HG03342 (cell line): Measurements from ENCODE around the gene GALC.
"Not testable (repeated sequence)": the region's sequence is repeated elsewhere in the genome, so short reads cannot be mapped to it uniquely, and the experiment has no call there.

ENCODE experiments used
- ATAC-seq: cut with Tn5 transposase; IDR thresholded peaks from one replicate; pipeline ENCODE4 v1.9.1; 2021; ENCODE audit warnings: mild to moderate bottlenecking, moderate library complexity; ENCODE audit not compliant: unreplicated experiment

Gene GALC

DNA sequence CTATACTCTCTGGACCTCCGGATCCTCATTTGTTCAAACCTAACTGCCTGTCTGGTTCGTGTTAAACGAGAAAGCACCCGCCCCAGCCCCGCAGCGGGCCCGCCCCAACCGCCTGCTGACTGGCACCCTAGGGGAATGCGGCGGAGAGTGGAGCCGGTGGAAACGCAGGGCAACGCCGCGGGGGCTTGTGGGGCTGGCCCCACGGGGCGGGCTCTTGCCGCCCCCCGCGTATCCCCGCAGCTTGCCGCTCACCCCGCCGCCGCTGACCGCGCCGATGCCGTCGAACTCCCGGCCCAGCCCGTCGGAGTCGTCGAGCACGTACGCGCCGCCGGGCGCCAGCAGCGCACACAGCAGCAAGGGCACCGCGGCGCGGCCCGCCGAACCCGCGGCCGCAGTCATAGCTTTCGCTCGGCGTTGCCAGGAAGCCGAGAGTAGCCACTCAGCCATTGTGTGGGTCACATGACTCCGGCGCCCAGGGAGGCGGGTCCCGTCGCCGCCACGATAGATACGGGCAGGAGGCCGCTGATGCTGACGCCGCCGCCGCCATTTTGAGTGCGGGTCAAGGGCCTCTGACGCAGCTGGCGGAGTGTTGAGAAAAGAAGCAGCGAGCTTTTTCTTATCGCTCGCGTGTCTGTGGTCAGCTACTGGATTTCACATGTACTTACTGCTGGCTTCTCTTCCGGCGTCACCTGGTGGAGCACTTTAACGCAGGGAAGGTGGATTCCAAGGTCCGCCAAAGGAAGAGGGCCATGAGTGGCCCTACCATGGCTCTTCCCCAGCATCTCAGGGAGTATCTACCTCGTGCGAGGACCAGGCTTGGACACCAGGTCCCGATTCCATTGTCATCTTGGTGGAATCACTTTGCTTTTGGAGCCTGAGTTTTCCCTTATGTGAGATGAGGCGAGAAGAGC, at the start of gene GALC:
Gene GALC (minus strand): TSS at position 465 of the 911 bp plus-strand sequence. CDS start 18 bp downstream, at position 447.
- peak; percentile 82 for ATAC-seq

DNA sequence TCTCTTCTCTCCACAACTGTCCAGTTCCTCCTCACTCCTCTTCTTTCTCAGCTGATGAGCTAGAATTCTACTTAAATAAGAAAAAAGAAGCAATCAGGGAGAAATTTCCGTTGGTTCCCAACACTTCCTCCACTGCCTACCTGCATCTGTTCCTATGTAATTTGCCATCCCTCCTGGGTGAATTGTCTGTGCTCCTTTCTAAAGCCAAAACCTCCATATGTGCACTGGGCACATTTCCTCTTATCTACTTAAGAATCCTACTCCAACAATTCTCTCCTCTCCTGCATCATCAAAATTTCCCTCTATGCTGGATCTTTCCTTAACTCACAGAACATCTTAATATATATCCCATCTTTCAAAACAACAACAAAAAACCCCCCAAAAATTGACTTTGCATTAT, 47.2 kb upstream of the GALC start:
- no peak for ATAC-seq

DNA sequence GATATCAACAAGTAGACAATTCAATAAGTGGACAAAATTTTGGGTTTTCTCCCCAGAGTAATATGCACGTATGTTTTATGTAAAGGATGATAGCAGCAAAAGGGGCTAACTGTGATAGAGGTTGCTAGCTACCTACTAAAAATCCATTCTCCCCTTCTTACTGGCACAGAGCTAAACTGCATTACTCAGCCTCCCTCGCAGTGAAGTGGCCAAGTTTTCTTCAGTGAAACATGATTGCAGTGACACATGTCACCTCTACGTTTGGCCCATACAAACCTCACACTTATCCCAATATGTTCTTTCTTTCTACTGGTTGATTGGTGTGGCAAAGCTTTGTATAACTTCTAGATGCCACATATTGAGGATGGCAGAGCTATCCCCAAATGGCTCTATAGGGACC, 46.2 kb upstream of the GALC start:
- no peak for ATAC-seq

DNA sequence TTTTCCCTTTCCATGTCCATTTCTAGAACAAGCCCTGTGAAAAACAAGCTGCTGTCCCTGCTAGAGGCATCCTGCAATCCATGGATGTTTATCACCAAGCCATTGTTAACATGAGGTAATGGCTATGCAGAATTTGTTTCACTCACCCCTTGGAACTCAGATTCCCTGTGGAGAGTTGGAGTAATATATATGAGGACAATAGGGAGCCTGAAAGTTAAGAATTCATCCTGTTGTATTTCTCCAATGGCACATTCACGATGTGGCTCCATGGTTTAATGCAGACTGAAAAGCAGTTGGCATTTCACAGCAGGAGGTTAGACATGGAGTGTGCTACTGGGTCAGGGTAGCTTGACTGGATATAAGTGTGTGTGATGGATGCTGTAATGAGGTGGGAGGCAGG, 44.3 kb upstream of the GALC start:
- no peak for ATAC-seq

DNA sequence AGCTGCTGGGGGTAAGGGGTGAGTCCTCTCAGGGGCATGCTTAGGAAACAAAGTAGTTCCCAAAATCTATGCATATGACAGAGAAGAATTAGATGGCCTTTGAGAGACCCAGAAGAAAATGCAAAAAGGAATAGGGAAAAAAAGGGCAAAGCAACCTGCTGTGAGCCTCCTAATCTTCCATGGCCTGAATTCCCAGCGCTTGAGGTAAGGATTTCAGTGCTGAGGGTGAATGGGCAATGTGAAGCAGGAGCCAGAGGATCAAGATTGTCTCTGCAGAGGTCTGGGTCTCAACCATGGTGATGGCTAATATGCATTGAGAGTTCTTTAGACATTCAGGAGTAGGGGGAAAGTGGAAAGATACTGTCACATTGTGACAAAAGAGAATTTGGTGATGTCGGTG, 43.4 kb upstream of the GALC start:
- no peak for ATAC-seq

DNA sequence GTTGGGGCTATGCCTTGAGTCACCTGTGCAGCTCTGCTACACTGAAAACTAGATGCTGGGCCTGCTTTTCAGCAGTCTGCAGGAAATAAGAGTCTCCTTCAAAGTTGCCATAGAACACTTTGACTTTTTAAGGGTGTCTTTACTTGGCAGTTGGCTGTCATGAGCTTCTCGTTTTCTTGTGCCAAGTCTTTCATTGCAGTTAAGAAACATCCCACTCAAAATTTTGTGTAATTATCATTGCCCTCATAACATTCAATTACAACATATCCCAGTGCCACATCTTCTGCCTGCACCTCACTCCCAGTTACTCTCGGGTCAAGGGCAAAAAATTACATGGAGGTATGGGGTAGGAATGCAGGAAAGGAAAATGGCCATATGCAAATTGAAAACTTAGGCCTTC, 41.1 kb upstream of the GALC start:
- ATAC-seq = no peak

DNA sequence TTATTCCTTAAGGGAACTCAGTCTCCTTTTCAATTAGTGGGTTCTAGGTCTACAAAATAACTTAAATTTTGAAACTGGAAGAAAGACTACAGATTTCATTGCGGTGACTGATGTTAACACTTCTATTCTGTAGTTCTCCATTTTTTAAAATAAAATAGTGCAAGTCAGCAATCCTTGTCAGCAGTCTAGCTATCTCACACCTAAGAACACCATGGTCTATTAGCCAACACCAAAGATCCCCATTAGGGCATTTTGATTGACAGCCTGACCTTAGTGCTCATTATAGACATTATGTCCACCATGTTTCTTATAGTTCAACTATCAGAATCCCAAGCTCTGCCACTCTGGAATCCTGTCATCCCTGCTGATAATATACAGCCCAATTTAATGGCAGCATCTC, 39.4 kb upstream of the GALC start:
- ATAC-seq = no peak

DNA sequence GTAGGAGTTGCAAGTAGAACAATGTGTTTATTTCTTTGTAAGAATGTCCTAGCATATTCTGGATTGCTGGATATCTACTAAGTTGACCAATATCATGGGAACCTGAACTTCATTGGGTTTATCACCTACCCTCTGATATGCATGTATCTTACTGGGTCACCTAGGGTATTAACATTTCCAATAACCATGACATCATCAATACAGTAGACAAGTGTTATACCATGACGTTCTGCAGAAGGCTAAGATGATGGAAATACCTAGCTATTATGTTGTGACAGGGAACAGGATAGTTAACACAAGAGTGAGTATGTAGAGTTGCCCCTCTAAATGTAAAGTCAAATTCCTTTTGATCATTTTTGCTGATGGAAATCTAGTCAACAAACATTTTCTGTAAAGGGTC, 37.9 kb upstream of the GALC start:
- no peak for ATAC-seq

DNA sequence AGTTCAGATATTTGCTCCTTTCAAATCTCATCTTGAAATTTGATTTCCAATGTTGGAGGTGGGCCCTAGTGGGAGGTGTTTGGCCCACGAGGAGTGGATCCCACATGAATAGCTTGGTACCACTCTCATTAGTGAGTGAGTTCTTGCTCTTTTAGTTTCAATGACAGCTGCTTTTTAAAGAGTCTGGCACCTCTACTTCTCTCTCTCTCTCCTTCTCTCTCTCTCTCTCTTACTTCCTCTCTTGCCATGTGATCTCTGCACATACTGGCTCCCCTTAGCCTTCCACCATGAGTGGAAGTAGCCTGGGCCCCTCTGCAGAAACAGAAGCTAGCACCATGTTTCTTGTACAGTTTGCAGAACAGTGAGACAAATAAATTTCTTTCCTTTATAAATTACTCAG, 37.1 kb upstream of the GALC start:
- no peak for ATAC-seq

DNA sequence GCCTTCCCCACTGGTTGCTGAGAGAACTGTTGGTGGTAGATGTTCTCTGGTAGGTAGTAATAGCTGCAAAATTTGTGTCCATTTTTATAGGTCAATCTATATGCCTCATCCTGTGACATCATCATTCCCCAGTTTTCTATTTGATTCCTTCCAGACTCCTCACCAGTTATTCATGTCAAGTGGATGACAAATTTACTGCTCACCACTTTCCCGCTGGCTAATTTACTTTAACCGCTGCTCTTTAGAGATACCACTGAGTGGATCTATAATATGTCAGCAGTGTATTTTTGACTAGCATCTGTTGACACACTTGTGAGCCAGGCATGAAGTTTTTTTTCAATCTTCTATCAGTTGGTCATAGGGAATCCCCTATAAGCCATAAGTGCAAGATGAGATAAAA, 36.5 kb upstream of the GALC start:
- ATAC-seq = no peak

DNA sequence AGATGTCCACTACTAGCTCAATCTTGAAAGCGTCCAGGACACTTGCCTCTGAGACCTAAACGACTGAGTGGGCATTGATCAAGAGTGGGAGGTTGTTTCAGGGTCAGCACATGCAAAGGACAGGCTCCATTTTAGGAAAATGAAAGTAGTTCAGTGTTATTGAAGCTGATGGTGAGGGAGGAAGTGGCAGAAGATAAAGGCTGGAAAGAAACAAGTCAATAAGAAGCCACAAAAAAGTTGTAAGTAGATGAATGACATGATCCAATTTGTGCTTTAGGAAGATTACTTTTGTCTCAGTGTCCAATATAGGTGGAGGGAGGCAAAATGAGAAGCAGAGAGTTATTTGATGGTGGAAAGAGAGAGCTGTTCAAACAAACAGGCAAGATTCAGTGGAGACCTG, 33.9 kb upstream of the GALC start:
- no peak for ATAC-seq

DNA sequence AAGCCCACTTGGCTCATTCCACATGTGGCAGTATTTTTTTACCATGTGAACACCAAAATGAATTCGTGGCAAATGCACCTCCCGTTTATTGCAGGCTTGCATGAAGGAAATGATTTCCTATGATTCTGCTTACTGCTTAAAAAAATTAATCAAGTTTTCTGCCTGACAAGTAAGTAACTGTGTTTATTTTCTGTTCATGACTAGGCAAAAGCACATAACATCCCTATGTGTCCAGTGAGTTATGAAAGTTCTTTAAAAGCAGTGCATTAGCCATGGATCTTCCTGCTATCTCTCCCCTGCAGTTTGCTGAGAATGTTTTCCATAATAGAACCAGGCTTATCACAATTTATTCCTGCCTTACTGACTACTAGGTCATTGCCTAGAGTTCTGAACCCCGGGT, 32.3 kb upstream of the GALC start:
- no peak for ATAC-seq

DNA sequence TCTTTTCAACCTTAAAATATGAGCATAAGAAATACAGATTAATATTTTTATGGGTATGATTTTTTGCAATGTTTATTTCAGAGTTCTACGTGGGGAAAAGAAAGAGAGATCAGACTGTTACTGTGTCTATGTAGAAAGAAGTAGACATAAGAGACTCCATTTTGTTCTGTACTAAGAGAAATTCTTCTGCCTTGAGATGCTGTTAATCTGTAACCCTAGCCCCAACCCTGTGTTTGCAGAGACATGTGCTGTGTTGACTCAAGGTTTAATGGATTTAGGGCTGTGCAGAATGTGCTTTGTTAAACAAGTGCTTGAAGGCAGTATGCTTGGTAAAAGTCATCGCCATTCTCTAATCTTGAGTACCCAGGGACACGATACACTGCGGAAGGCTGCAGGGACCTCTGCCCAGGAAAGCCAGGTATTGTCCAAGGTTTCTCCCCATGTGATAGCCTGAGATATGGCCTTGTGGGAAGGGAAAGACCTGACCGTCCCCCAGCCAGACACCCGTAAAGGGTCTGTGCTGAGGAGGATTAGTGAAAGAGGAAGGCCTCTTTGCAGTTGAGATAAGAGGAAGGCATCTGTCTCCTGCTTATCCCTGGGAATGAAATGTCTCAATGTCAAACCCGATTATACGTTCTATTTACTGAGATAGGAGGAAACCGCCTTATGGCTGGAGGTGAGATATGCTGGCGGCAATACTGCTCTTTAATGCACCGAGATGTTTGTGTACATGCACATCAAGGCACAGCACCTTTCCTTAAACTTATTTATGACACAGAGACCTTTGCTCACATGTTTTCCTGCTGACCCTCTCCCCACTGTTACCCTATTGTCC, 31.5 kb upstream of the GALC start:
- ATAC-seq = not testable (repeated sequence)

DNA sequence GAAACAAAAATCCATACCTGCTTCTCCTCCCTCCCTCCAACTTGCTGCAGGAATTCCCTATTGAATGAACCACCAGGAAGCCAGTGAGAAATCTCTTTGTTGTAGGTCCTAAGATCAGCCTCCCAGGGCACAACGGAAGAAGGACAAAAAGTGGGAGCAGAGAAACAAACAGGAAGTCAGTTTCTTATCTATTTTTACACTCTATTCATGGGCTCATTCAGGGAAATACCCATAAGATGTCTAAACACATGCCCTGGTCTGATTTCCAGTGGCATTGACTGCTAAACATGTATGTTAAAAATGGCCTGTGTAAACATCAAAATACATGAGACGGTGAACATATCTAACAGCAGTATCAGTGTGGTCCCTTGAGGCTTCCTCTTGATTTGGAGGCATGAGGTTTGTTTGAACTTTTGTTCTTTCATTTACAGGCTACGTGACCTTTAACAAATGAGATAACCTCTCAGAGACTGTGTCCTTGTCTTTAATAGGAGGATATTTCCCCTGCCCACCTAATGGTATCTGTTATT, 30.7 kb upstream of the GALC start:
- no peak for ATAC-seq

DNA sequence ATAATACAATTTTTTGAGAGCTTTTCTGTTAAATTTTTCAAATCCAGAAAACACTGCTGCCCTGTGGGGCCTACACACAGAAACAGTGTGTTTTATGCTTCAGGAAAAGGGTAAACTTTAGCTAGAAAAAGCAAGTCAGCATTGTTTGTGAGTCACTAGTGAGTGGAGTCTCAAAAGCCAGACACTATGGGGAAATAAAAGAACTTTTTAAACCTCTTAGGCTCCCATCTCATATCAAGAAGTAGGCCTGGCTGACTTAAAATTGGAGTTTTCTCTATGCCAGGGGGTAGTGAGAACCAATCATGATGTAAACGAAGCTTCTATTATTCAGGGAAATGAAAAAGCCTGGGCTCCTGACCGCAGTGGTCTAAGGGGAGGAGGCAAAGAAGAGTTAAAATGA, 24.6 kb upstream of the GALC start:
- ATAC-seq = no peak

DNA sequence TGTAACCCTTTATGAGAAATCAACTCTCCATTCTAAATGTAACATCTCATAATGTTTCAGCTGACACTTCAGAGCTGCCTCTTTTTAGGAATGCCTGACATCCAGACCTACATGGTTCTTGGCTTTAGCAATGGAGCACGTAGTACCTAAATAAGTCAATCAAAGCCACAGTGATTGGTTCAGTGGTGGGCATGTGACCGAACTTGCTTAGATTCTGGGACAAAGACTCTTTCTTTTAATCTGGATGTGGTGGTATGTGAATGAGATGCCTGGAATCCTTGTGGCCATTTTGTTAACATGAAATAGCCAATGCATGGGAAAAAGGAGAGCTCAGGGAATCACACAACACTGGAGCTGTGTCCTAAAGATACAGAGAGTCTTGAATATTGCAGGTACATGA, 23.8 kb upstream of the GALC start:
- ATAC-seq = no peak

DNA sequence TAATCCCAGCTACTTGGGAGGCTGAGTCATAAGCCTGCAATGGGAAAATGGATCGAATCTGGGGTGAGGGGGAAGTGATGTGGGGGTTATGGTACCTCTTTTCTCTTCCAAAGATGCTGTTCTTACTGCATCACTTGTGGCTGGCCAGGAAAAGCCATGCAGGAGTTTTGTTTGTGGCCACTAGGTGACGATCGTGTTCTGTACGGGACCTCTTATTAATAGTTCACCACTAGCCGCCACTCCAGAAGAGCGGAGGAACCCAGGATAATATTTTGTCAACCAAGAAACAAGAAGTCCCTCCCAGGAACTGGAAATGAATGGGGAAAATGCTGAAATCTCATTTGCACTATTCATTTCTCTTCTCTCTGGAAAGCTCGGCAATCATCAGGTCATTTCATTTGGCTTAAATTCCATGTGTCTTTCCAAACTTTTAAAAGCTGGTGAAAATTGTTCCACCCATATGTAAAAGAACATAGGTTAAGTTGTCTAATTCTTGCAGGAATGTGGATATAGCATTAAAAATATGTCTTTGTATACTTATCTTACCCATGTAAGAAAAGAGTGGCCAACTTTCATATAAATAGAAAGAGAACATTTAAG, 20.9 kb upstream of the GALC start:
- ATAC-seq = peak; percentile 96

DNA sequence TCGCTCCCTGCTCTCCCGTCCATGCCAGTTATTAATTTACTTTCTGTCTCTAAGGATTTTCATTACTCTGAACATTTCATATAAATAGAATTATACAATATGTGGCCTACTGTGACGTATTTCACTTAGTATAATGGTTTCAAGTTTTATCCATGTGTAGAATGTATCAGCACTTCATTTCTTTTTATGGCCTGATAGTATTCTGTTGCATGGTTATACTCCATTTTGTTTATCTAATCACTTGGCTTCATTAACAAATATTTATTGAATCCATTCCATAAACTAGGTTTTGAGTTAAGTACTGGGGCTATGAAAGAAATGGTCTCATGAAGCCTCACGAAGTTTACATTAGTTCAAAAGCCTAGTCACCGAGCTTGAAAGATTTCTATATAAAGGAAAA, 19.5 kb upstream of the GALC start:
- no peak for ATAC-seq

DNA sequence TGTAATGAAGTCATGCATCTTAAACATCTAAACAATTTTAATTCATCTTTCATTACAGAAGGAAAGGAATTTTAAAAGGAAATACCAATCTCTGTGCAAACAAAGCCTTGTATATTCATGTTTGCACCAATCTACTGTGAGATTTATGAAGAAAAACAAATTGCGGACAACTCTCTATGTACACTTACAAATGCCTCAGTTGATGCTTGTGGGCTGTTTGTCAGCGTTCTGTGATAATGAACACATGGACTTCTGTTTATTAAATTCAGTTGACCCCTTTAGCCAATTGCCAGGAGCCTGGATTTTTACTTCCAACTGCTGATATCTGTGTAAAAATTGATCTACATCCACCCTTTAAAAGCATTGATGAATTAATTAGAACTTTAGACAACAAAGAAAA, 17.3 kb upstream of the GALC start:
- ATAC-seq = no peak

DNA sequence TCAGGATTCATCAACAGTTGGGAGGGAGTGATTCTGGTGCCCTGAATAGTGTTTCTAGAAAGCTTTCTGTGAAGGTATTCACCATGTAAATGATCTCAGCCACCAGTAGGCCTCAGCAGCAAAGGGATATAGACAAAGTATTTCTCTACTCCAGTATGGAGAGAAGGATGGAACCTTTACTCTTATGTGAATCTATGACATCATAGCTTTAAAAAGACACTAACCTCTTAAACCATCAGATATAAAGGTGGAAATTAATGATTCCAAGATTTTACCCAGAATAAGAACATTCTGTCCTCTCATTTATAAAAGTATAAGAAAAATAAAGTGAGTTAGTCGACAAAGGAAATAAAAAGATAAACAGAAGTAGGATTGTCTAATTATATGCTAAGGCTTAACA, 16.5 kb upstream of the GALC start:
- no peak for ATAC-seq

DNA sequence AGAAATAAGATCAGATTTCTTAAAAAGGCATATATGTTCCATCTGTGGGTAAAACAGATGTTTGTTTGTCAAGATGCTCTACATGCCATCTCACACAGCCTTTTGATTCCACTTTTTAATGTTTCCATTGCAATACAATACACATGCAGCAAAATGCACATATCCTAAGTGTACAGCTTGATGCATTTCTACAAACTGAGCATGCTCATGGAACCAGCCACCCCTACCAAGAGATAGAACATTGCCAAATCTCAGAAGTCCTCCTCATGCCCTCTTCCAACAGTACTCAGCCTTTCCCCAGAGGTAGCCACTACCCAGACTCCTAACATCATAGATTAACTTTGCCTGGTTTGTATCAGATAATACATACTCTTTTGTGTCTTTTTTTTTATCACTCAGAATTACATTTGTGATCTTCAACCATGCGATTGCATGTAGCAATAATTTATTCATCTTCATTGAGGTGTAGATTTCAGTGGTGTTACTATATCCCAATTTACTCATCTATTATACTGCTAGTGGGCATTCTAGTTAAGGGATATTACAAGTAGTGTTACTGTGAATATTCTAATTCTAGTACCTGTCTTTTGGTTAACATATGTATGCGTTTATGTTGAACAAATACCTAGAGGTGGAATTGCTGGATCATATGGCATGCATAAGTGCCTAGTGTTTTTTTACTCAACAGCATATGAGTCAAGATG, 15.2 kb upstream of the GALC start:
- no peak for ATAC-seq
